Activated CD4-positive, CD25-positive, alpha-beta regulatory T cell treated with anti-CD3 and anti-CD28 coated beads, Interleukin-2, amount 50 U/mL, for 24 hours (primary cell): ENCODE data around the gene CYTH3.

Experiments used
- ATAC-seq, 2 donors: fragments of 150-1000 bp; cut with Tn5 transposase; one replicate each; pipeline ENCODE4 v1.10.0; 2021; ENCODE audit warnings: mild to moderate bottlenecking in 1 of 2, moderate library complexity in 1 of 2

CYTH3 gene

DNA sequence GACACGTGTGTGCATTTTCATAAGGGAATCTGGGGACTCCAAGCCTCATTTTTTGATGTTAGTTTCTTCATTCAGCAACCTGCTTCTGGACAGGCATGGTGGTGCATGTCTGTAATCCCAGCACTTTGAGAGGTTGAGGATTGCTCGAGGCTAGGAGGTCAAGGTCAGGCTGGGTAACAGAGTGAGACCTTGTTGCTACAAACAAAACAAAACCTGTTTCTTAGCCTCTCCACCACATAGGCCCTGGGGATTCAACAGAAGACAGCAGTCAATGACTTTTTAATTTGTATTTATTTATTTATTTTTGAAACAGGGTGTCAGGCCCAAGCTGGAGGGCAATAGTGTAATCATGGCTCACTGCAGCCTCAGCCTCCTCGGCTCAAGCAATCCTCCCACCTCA, 6.9 kb upstream of the CYTH3 start:
- ATAC-seq: no peak

DNA sequence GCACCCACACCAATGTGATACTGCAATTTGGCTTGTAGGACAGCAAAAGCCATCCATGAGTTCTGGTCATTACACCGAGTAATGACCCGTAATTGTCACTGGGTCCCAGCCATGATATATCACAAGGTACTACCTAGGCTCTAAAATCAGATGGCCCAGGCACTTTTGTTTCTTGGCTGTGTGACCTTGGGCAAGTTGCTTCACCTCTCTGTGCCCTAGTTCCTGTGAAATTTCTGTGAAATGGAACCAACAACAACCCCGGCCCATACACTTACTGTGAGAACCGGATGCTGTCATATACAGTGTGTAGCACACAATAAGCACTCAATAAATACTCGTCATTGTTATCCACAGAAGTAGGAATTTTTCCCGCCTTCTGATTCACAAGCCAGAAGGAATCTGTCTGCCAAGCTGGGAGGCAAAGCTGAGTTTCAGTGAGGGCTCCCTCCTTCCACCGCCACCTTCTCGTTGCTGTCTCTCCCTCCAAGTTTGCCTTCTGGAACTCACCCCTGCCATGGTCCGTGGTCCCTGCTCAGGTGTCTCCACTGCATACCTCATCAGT, 6.4 kb upstream of the CYTH3 start:
- ATAC-seq: no peak

DNA sequence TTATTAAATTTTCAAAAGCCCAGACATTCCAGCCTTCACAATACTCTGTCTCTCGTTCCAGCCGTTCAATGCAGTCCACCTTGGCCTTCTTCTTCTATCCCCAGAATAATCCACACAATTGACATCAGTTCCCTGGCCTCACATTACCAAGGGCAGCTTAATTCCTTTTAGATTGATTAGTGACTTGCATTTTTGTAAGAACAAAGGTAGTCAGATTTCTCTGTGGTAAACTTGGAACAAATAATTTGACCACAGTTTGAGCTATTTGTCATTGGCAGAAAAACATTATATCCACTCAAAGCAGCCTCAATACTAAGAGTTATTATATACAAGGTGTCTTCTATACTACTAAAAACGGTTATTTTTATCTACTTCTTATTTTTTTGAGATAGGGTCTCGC, 5.1 kb upstream of the CYTH3 start:
- no peak for ATAC-seq

DNA sequence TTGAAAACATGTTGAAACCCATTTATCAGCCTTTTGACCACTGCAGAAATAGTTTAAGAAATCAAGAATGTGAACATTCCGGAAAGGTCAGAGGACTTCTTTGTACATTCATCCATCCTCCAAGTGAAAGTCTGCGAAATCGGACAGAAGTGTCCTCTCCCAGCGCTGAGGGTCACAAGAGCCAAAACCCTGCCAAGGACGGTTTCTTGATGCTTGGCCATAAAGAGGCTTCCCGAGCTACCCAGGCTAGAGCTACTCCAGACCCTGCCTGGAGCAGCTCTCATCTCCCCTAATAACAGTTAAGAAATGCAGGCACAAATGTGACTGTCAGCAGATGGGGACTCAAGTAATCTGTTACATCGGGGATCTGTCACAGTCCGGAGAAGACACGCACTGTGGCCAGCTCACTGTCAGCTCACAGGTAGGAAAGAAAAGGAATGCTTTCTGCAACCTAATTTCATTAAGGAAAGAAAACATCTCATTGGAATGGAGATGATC, 4.5 kb upstream of the CYTH3 start:
- no peak for ATAC-seq

DNA sequence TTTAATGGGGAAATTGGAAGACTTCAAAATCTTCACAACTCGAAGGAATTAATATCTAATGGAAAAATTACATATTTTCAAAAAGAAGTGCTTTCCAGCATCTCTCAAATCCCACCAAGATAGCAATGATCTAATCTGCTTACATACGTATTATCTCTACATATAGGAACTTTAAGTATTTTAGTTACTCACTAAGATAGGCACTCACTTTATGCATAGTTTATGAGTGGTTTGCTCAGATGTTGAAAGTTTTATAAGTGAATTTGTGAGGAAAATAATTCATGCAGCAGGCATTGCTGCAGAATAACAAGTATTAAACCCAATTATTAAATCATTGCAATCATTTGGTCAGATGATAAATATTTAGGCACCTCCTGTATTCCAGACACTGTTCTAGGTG, 2.3 kb upstream of the CYTH3 start:
- ATAC-seq: no peak

DNA sequence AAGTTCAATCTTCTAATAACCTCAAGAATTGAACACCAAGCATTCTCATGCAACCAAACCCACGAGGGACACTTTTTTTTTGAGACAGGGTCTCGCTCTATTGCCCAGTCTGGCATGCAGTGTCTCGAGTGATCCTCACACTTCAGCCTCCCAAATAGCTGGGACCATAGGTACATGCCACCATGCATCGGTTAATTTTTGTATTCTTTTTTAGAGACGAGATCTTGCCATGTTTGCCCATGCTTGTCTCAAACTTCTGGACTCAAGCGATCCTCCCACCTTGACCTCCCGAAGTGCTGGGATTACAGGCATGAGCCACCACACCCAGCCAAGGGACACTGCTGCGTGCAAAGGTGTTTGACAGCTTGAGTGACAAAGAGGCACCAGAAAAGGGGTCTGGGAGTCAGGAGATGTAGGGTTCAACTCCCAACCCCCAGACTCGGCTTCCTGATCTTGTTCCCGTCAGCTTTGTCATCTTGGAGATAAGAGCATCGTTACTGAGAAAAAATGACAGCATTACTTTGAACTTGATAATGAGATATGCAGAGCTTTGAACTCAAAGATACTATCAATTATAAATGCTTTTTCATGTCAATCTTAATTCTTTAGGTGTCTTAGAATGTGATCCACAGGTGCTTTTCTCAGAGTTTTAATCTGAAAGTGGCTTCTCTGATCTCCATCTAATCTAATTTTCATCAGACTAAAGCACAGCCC, 1.6 kb upstream of the CYTH3 start:
- no peak for ATAC-seq

DNA sequence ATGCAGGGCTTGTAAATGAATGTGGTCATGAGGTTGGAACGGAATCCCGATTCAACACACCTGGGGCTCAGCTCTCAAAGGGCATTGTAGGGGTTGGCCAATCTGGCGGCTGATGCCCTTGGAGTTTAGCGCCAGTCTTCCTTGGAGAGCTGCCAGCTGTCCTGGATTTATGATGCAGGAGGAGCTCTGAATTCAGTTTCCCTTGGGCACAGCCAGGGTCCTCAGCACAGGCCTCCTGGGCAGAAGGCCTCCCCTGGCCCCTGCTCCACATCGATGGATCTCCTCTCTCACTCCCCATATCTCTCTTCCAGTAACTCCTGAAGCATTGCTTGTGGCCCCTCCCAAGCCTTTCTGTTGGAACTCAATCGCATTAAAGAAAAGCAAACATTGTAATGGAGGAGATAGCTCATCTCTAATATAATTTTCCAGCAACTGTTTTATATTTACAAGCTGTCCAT, 985 bp upstream of the CYTH3 start:
- no peak for ATAC-seq

DNA sequence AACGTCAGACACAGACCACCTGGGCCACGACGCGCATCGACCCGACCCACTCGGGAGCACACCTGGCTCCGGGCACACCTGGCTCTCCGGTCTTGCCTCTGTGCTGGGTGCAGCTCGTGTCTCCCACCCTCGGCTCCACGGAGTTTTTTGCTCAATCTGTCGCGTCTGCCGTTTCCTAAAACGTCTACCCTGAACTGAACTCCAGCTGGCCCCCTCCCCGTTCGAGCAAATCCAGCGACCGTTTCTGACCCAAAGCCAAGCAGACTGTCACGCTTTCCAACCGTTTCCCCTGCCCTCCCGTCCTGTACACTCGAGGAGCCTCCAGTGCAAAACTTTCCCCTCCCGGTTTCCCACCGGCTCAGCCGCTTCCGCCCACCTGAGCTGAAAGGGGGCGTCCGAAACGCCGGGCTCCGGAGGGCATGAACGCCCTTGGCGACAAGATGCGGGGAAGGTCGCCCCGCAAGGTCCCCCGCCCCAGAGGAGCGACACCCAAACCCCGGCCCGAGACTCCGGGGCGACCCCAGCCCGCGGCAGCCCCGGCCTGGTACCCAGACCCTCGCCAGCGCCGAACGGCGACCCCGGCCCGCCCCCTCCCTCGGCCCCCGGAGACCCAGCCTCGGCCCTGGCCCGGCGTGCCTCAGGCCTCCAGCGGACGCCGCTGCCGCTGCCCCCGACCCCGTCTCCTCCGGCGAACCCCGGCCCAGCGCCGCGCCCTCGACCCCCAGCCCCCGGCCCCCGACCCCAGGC, 557 bp downstream of the CYTH3 start:
- peak; percentile 5 to 6 for ATAC-seq

DNA sequence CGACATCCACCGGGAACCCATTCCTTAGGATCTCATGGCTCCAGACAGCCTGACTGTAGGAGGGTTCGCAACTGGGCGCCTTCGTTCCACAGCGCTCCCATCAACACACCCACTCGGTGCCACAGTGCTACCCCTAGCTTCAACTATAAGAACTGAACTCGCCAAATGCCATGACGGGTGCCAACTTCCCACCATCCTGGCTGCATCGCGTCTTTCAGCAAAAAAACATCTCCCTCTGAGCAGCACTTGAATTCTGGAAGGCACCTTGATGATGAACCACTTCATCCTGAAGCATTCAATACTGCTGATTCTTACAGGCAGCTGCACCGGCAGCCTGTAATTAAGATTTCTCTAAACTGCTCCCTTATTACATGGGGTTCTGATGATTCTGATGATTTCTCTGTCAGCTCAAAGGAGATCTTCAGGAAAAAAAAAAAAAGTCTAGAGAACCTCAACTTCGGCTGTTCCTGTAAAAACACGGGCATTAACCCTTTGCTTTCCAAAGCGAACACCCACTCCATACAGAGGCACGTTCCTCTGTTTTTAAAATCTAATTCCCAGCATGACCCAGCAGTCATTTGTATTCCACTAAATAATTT, 1.3 kb downstream of the CYTH3 start:
- ATAC-seq: peak; percentile 23 to 50

DNA sequence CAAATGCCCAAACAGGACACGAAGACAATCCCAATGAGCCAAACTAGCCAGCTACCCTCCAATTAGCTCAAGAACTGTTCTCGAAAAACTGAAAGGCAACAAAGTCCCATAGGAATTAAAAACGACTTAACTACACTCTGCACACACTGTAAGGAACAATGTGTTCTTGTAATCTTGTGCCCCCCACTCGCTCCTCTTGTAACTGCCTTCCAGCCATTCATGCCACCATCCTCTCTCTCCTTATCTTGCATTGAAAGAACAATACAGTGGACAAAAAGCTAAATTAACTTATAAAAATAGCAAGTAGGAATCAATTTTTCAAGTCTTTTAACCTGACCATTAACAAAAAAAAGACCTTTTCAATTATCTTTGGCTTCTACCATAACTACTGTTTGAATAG, 2.9 kb downstream of the CYTH3 start:
- ATAC-seq: no peak

DNA sequence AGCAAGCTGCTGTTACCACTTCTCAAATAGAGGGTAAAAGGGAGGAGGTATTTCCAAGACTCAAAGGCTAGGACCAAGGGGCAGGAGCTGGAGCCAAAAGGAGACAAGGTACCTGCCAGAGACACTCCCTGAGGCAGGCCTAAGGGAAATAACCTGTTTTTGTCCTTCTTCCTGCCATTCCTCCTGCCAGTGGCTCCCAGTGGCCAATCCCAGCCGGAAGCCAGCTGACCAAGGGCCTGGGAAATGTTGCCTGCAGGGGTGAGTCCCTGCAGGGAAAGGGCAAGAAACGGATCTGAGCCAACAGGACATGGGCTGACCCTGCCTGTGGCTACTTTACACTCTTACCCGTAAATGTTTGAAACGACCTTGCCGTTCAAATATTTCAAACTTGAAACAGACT, 3.5 kb downstream of the CYTH3 start:
- ATAC-seq: no peak

DNA sequence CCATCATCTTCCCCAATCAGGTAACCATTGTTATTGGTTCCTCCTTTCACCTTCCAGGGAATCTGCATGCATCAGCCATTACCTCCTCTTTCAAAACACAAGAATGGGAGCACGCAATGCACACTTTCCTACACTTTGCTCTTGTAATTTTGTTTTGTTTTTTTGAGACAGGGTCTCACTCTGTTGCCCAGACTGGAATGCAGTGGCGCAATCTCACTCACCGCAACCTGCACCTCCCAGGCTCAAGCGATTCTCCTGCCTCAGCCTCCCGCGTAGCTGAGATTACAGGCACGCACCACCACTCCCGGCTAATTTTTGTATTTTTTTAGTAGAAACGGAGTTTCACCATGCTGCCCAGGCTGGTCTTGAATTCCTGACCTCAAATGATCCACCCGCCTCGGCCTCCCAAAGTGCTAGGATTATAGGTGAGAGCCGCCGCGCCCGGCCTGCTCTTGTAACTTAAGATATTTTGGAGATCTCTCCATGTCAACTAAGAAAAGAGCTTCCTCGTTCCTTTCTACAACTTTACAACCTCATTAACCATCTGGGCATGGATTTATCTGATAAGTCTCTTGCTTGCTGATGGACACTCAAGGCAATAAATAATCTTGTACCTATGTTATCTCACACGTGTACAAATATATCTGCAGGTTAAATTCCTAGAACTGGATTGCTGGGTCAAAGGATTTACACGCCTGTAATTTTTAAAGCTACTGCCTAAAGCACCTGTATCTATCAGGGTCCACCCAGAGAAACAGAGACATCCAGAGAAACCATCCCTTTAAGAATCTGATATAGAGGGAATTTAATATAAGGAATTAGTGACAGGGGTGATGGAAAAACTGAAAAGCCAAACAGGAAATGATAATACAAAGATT, 4.2 kb downstream of the CYTH3 start:
- ATAC-seq: no peak

DNA sequence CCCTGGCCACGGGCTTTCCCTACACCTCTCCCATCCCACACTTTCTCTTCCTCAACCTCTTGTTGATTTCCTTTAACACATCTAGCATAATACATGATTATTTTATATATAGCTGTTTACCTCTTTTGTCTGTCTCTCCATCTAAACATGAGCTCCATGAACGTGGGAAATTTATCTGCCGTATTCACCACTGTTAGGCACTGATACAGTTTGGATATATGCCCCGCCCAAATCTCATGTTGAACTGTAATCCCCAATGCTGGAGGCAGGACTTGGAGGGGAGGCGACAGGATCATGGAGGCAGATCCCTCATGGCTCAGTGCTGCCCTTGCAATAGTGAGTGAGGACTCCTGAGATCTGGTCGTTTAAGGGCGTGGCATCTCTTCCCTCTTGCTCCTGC, 5.7 kb downstream of the CYTH3 start:
- ATAC-seq: no peak

DNA sequence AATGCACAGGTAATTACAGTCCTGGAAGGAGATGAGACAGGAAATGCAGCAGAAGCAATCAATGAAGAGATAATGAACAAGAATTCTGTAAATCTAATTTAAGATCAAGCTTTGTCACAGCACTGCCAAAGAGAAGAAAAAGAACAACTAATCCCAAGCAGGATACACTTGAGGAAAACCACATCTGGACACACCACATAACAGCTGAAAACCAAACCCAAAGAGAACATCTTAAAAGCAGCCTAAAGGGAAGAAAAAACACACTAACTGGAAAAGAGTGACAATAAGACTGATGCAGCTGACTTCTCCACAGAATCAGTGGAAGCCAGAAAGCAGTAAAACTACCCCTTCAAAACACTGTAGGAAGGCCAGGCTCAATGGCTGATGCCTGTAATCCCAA, 10.2 kb downstream of the CYTH3 start:
- no peak for ATAC-seq

DNA sequence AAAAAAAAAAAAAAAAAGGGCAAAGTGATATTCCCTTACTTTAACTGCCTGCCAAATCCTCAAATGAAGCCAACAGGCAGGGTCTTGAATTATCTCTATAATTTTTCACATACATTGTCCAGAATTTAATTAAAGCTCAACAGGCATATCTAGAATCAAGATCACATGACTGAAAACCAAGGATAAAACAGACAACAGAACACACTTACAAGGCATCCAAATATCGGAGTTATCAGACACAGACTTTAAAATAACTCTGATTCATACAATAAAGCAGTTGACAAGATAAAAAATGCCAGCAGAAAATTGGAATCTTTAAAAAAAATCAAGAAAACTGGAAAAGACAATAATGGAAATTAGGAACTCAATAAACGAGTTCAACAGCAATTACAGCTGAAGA, 10.7 kb downstream of the CYTH3 start:
- no peak for ATAC-seq

DNA sequence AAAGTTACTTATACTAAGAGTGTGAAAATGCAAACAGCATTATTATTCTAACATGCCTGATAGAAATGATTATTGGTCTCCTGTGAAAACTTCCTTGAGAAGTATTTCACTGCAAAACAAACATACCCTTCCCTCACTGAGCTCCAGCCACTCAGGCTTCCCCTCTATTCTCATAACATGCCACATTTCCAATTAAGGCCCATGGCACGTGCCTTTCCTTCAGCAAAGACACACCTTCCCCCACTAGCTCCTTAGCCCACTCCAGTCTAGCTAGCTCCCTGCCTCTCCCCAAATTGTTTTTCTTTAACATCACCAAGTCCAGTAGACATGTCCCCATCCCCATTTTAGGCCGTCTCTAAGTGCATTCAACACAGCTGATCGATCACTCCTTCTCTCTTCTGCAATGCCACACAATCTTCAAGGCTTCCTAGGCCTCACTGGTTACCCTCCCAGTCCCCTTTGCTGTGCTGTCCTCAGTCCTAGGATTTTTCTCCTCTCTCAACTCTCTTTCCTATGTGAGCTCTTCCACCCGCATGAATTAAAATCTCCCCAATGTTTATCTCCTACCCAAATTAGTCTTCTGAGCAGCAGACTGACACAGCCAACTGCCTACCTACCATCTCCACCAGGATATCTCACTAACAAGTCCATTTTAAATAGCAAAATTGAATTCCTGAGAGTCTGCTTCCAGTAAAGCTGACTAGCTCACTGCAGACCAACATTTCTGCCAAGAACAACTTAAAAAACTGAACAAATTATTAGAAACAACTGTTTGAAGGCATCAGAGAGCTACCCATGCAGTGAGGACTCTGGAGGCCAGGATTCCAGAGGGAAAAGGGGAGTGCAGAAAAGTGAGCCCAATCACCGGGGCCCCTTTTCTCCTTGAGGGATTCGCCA, 11.9 kb downstream of the CYTH3 start:
- ATAC-seq: no peak

DNA sequence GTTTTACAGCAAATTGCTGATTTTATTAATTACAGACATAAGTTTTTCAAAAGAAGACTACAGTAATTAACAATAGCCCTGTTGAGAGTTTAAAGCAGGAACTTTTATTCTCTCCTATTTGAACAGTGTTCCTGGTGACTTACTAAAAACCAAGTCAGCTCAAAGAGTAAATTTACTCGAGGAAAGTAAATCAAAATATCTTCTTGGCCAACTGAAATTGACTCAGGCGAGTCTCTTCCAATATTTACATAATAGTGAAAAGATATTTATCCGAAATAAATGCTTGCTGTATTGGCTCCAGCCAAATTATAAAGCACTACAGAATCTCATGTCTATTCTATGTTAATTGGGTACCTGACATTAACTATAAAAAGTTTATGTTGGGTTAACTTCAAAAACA, 13.2 kb downstream of the CYTH3 start:
- no peak for ATAC-seq

DNA sequence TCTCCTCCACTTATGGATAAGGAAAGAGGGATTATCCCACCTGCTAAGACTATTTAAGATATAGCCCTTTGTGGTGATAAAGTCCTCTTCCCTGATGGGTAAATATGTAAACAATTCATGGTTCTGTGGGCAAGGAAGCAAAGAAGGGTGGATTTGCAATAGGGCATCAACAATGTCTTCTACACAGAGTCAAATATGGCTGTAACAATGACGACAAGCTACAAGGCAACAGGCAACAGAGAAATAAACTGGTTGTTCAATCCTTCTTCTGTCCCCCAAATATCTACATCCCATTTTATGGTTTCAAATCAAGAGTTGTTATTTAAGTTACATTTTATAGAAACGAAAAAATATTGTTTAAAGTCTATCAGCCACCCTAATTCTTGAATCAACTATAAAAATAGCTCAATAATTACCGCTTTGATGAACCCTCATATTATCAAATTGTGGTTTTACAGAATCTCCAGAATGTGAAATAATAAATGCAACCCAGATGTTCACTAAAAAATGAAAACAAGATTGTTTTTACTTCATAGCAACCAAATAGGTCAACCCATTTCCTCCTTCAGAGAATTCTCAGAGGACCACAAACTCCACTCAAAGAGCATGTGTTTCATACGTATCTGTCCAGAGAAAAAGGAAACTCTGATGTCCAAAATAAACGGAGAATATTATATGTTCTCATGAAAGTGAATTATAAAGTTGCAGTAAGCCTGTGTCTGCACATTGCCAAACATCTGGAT, 13.8 kb downstream of the CYTH3 start:
- no peak for ATAC-seq

DNA sequence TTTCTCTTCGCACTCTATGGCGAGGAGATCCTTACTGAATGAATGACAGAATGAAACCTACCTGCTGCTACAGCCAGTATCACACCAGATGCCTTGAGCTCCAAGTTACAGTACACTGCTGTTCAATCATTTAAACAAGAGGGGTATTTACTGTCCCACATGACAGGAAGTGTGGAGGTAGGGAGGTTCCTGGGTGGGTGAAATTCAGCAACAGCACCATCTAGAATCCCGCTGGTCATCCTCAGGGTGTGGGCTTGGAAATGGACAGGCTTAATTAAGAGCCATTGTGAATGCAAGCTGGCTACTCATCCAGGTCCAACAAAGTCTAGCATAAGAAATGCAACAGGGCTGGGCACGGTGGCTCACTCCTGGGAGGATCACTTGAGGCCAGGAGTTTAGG, 14.7 kb downstream of the CYTH3 start:
- no peak for ATAC-seq

DNA sequence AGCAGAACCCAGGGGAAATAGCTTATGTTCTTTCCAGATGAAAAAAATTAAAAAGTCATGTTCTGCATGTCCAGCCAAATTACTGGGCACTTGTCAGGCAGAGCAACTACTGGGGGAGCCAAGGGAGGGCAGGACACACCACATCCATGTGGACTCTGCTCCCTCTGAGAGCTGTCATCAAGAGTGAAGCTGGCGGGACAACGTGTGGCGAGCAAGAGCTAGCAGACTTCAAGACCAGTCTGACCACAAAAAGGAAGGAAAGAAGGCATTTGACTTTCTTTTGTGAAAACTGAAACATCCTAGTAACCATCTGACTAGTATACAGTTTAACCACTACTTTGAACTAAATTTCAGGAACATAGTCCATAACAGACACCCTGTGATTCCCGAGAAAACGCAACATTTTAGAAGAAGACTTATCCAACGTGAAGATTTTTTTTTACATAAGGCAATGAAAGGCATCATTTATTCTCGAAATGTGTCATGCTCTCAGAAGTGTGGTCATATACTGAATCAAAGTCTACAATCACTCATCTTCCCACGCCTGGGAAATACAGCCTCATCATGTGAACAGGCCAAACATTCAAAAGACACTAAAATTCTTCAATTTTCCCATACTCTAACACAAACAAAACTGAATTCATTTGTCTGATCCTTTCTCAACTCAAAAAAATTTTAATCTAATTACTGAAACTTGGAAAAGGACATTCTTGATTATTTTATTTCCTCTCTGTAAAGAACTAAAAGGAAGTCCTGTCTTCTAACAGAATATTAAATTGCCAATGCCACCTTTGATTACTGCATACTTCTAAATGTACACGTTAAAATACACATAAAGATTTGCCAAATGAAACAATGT, 15.5 kb downstream of the CYTH3 start:
- peak; percentile 92 for ATAC-seq
